ENCODE measurements around the gene ERGIC1. TPM values are rescaled to one million over a fixed set of nuclear protein-coding genes. Genes with fewer than 3 reads are reported as not detected.

Gene ERGIC1
- total and polyA plus RNA-seq, 2 of the 8 experiments (the other 6 are each of a cell fraction or from before 2014, with no cell fraction given), result 95.3 to 106 TPM

GRCh38 chr5:172870291-172870714, 36.3 kb downstream of the ERGIC1 start:
- FAIRE-seq (no peak), DNase-seq (ENCODE audit: low read depth in 1 of 2, low spot score in 2 of 2) (no peak)
- H3K18ac ChIP-seq (ENCODE audit: extremely low read depth, low read length), result no peak overlapping the region
- 94% methylated on average over 4 of the region's 4 CpGs; no CpG with 5 or more reads in 1 of the 2 experiments for WGBS, 2 experiments (ENCODE audit: extremely low coverage in 1 of 2, insufficient coverage in 1 of 2, insufficient read length in 1 of 2, insufficient replicate concordance in 2 of 2, low coverage in 1 of 2, low lambda C conversion rate in 2 of 2, missing lambda C conversion rate in 1 of 2)
- H2BK12ac ChIP-seq (ENCODE audit: low read depth, low read length), result no peak overlapping the region
- H2BK5ac ChIP-seq (ENCODE audit: low read depth, low read length), result no peak overlapping the region
- no peak overlapping the region for H3K9ac ChIP-seq (replicated peaks in 1 of 4; ENCODE audit: extremely low read depth in 1 of 4, low read depth in 3 of 4, low read length in 3 of 4)
- no peaks in the 10 kb centered on the region; a peak in 1 of 8 replicates for H3K36me3 ChIP-seq (ENCODE audit: control insufficient read depth in 2 of 4, insufficient read depth in 4 of 4, low read length in 3 of 4)
- no peak overlapping the region for H4K91ac ChIP-seq (replicated peaks; ENCODE audit: insufficient read length, low read length)
- no peak overlapping the region for H3K4ac ChIP-seq (replicated peaks; ENCODE audit: insufficient read length, low read depth, low read length)
- no peak overlapping the region for H2BK20ac ChIP-seq (ENCODE audit: low read length)
- no peak overlapping the region for H2BK15ac ChIP-seq (ENCODE audit: low read length)
- peaks cover 21 to 36% of the 10 kb centered on the region in 2 experiments for H4K20me1 ChIP-seq (replicated peaks in 1 of 2; ENCODE audit: control insufficient read depth in 1 of 2, insufficient read depth in 2 of 2, low read length in 2 of 2)
- no peaks in the 10 kb centered on the region for H3K23me2 ChIP-seq (ENCODE audit: low read depth, low read length)
- no peak overlapping the region for H4K8ac ChIP-seq (ENCODE audit: extremely low read depth, insufficient read depth, low read length)
- no peaks in the 10 kb centered on the region for H3K27me3 ChIP-seq (replicated peaks in 1 of 4; ENCODE audit: control insufficient read depth in 3 of 4, extremely low read depth in 1 of 4, insufficient read depth in 3 of 4, low read length in 3 of 4)
- TF ChIP-seq BCL11A (IDR thresholded peaks at IDR 0.05; ENCODE audit: low read depth in 2 of 2, low read length in 2 of 2), result no peak
- no peak for TF ChIP-seq CTBP2 (IDR thresholded peaks at IDR 0.05; ENCODE audit: borderline replicate concordance, insufficient read depth, insufficient read length, low read length)
- no peak for TF ChIP-seq SRF (IDR thresholded peaks at IDR 0.05; ENCODE audit: low read depth, low read length)
- no peak for TF ChIP-seq JUN (IDR thresholded peaks at IDR 0.05; ENCODE audit: low read depth, low read length)
- H3K4me2 ChIP-seq (ENCODE audit: insufficient read depth in 1 of 2, low read depth in 2 of 2, low read length in 2 of 2), result peak overlapping the region in 1 of 2 experiments; percentile 14; a peak in 1 of 4 replicates
- H3K56ac ChIP-seq (replicated peaks; ENCODE audit: insufficient read length, low read depth, low read length), result no peak overlapping the region
- no peak overlapping the region for H2BK120ac ChIP-seq (replicated peaks; ENCODE audit: low read depth, low read length)
- H2AK5ac ChIP-seq (ENCODE audit: low read depth, low read length), result no peak overlapping the region
- peaks cover 0 to 61% of the 10 kb centered on the region in 2 experiments; a peak in 2 of 4 replicates for H3K79me2 ChIP-seq (ENCODE audit: control insufficient read depth in 1 of 2, insufficient read depth in 2 of 2, low read length in 2 of 2)
- H3K14ac ChIP-seq (ENCODE audit: insufficient read length), result no peak overlapping the region
- H3K4me1 ChIP-seq (replicated peaks in 1 of 4; ENCODE audit: control insufficient read depth in 3 of 4, insufficient read depth in 4 of 4, low read length in 3 of 4), result peaks cover 15 to 50% (median 34%) of the 10 kb centered on the region in 4 experiments
- no peak overlapping the region for H3K4me3 ChIP-seq (ENCODE audit: extremely low read depth in 1 of 4, insufficient read depth in 2 of 4, low read depth in 3 of 4, low read length in 4 of 4)
- no peak overlapping the region for H3K23ac ChIP-seq (ENCODE audit: insufficient read length)
- H4K5ac ChIP-seq (ENCODE audit: insufficient read length, low read depth, low read length), result no peak overlapping the region
- H2AFZ ChIP-seq (ENCODE audit: low read length), result no peak overlapping the region
- no peaks in the 10 kb centered on the region for H3K9me3 ChIP-seq (ENCODE audit: insufficient read depth in 2 of 2, low read depth in 1 of 2, low read length in 1 of 2)
- ChIA-PET CTCF (ENCODE audit: partially characterized antibody) (interaction anchor here (0.7 to 1.5 kb wide), 5 partner anchors 9 to 153 kb away, joined by 3 to 4 read pairs (median 3); no protein-coding TSS in a partner anchor), POLR2A (ENCODE audit: partially characterized antibody) (interaction anchor here (0.7 kb wide), 1 partner anchor 513 kb away, joined by 3 read pairs; no protein-coding TSS in a partner anchor)
- peaks cover 19% of the 10 kb centered on the region for H3K79me1 ChIP-seq (ENCODE audit: low read depth, low read length)
- no peak overlapping the region for H3K27ac ChIP-seq (ENCODE audit: low read depth, low read length)
